HG03378 (cell line): ENCODE results near the gene CD80.

Experiments
- ATAC-seq: cut with Tn5 transposase; IDR thresholded peaks from one replicate; pipeline ENCODE4 v1.9.1; 2021; ENCODE audit warnings: mild to moderate bottlenecking, moderate library complexity; ENCODE audit not compliant: unreplicated experiment

Gene CD80

GRCh38 chr3:119500265-119500664 is 59.1 kb downstream of the CD80 start:
- no peak for ATAC-seq

- peak; percentile 92 for ATAC-seq
These were observed 61.0 kb downstream of the CD80 start, which contains the start of gene TIMMDC1 for GRCh38 chr3:119498186-119499011. Gene TIMMDC1 (plus strand): TSS chr3:119498547. CDS start chr3:119498734, 187 bp downstream.

GRCh38 chr3:119497820-119498185 is 61.6 kb downstream of the CD80 start:
- no peak for ATAC-seq

GRCh38 chr3:119494597-119494996 is 64.8 kb downstream of the CD80 start:
- no peak for ATAC-seq

GRCh38 chr3:119492810-119493209 is 66.6 kb downstream of the CD80 start:
- no peak for ATAC-seq

- ATAC-seq = no peak
These were observed 67.3 kb downstream of the CD80 start for GRCh38 chr3:119492128-119492527.

GRCh38 chr3:119490153-119490552 is 69.3 kb downstream of the CD80 start:
- ATAC-seq = no peak

GRCh38 chr3:119485563-119485962 is 73.9 kb downstream of the CD80 start:
- ATAC-seq = no peak

- ATAC-seq = no peak
These were observed 76.3 kb downstream of the CD80 start for GRCh38 chr3:119483101-119483500.

GRCh38 chr3:119481079-119481478 is 78.3 kb downstream of the CD80 start:
- no peak for ATAC-seq
